ENCODE data around the gene IL17RA.
"Not testable (repeated sequence)": the region's sequence is repeated elsewhere in the genome, so short reads cannot be mapped to it uniquely, and the experiment has no call there.

IL17RA gene

GRCh38 chr22:17143101-17143500, 58.3 kb downstream of the IL17RA start:
- no peak for DNase-seq (ENCODE audit: low read depth in 2 of 2)
- H3K4me3 ChIP-seq (replicated peaks in 1 of 2; ENCODE audit: low read depth in 2 of 2, low read length in 2 of 2) = no peak overlapping the region
- TF ChIP-seq, protein P1, sequence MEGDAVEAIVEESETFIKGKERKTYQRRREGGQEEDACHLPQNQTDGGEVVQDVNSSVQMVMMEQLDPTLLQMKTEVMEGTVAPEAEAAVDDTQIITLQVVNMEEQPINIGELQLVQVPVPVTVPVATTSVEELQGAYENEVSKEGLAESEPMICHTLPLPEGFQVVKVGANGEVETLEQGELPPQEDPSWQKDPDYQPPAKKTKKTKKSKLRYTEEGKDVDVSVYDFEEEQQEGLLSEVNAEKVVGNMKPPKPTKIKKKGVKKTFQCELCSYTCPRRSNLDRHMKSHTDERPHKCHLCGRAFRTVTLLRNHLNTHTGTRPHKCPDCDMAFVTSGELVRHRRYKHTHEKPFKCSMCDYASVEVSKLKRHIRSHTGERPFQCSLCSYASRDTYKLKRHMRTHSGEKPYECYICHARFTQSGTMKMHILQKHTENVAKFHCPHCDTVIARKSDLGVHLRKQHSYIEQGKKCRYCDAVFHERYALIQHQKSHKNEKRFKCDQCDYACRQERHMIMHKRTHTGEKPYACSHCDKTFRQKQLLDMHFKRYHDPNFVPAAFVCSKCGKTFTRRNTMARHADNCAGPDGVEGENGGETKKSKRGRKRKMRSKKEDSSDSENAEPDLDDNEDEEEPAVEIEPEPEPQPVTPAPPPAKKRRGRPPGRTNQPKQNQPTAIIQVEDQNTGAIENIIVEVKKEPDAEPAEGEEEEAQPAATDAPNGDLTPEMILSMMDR (IDR thresholded peaks at IDR 0.05; ENCODE audit: low read depth, low read length) = no peak

DNA sequence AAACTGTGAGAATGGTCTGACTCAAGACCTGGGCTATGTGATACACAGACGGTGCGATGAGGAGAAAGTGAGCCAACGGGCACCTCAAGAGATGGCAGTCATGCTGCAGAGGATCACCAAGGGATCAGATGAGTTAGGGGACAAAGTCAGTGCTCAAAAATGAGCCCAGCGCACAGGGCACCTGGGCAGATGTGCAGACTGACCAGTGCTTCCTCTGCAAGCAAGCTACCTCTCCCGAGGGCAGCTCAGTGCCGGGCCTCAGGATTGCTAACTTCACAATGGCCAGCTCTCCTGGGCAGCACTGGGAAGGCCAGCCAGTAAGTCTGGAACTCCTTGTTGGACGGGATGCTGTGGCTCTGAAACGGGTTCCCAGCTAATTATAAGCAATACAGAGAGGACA, 59.0 kb downstream of the IL17RA start:
- TF ChIP-seq, protein P1 (IDR thresholded peaks at IDR 0.05; ENCODE audit: low read depth, low read length) = no peak

DNA sequence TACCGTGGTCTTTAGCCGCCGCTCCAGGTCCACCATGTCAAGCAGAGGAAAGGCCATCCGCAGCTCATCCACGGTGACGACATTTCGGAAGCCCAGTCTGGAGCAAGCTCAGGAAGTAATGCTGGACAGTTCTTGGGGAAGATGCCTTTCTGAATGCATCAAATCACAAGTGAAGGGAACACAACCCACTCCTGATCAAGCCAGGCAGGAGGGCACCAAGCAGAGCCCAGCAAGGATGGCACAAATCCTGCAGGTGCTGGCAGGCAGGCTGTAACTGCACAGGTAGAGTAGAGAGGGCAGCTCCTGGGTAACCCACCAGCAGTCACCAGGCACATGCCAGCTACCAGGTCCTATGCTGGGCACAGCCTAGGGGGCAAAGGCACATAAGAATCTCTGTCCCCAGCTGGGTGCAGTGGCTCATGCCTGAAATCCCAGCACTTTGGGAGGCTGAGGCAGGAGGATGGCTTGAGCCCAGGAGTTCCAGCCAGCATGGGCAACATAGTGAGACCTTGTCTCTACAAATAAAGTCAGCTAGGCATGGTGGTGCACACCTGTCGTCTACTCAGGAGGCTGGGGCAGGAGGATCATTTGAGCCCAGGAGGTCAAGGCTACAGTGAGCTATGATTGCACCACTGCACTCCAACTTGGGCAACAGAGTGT, 60.4 kb downstream of the IL17RA start:
- no peak for DNase-seq (ENCODE audit: low read depth in 2 of 2)
- TF ChIP-seq, protein P1 (IDR thresholded peaks at IDR 0.05; ENCODE audit: low read depth, low read length) = no peak
- H3K4me3 ChIP-seq (replicated peaks in 1 of 2; ENCODE audit: low read depth in 2 of 2, low read length in 2 of 2) = no peak overlapping the region

More for the DNA sequence above, 59.0 kb downstream of the IL17RA start:
- no peak for DNase-seq (ENCODE audit: low read depth in 2 of 2)
- no peak overlapping the region for H3K4me3 ChIP-seq (replicated peaks in 1 of 2; ENCODE audit: low read depth in 2 of 2, low read length in 2 of 2)

DNA sequence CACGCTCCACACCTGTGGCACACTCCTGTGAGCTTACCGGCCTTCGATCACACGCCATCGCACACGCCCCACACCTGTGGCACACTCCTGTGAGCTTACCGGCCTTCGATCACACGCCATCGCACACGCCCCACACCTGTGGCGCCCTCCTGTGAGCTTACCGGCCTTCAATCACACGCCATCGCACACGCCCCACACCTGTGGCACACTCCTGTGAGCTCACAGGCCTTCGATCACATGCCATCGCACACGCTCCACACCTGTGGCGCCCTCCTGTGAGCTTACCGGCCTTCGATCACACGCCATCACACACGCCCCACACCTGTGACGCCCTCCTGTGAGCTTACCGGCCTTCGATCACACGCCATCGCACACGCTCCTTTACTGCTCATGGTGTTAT, 62.7 kb downstream of the IL17RA start:
- H3K4me3 ChIP-seq (replicated peaks in 1 of 2; ENCODE audit: low read depth in 2 of 2, low read length in 2 of 2); DNase-seq (ENCODE audit: low read depth in 2 of 2): not testable (repeated sequence)

DNA sequence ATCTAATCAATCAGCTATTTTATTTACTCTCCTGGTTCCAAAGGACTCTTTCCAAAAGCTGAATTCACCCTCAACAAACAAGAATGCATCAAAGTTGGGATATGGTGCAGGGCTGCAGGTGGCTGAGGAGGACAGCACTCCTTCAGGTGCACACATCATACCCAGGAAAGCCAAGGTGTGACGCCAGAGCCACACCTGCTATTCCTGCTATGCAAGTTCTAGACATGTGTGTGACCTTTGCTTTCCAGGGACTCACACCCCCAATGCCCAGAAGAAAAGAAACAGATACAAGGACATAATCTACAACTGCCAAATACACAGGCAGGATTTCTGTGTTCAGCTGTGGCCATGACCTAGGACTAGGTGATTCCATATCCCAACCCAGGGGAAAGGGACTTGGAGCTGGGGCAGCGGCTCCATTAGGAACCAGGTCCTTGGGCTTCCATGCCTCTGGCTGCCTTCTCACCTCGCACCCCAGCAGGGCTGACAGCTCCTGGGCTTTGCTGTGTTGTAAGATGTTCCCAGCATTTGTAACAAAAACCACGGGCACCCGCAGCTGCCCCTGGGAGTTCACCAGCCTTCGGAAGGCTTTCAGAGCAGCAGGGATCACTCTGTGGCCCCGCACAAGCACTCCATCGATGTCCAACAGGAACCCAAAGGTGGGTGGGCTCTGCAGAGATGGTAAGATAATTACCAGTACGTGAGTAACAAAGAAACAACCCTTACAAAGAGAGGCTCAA, 64.4 kb downstream of the IL17RA start:
- H3K4me3 ChIP-seq (replicated peaks in 1 of 2; ENCODE audit: low read depth in 2 of 2, low read length in 2 of 2) = no peak overlapping the region
- TF ChIP-seq, protein P1 (IDR thresholded peaks at IDR 0.05; ENCODE audit: low read depth, low read length) = no peak
- DNase-seq (ENCODE audit: low read depth in 2 of 2) = no peak

DNA sequence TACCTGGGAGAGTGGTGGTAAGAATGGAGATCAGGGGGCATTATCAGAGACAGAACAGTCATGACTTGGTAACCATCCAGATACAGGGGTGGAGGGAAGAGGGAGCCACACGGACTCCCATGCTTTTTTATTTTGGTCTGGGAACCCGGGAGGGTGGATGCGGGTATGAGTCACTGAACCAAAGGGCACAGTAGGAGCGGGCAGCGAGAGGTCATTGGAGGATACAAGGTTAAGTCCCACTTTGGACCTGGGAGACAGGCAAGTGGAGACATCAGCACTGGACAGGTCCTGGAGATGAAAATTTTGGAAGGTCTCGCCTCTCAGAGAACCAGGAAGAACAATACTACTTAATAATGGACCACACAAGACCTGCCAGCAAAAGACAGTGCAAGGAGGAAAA, 67.5 kb downstream of the IL17RA start:
- no peak overlapping the region for H3K4me3 ChIP-seq (replicated peaks in 1 of 2; ENCODE audit: low read depth in 2 of 2, low read length in 2 of 2)
- no peak for DNase-seq (ENCODE audit: low read depth in 2 of 2)
- TF ChIP-seq, protein P1 (IDR thresholded peaks at IDR 0.05; ENCODE audit: low read depth, low read length) = no peak

DNA sequence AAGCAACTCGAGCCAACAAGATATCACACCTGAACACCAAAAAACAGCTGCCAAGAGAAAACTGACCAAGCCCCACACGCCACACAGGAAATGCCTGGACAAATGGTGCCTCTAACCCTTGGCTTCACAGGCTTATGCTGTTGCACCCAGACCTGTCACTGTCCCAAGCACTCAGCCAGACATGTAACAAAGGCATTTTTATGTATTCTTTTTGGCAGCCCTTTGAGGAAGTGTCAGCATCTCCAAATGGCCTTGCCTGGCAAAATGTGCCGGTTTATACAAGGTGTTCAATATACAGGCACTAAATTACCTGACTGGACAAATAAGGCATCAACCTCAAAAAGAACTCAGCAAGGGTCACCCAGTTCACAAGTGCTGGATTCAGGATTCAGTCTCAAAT, 68.2 kb downstream of the IL17RA start:
- TF ChIP-seq, protein P1 (IDR thresholded peaks at IDR 0.05; ENCODE audit: low read depth, low read length) = no peak

More for the DNA sequence above, 68.2 kb downstream of the IL17RA start:
- H3K4me3 ChIP-seq (replicated peaks in 1 of 2; ENCODE audit: low read depth in 2 of 2, low read length in 2 of 2) = no peak overlapping the region
- no peak for DNase-seq (ENCODE audit: low read depth in 2 of 2)
